CD14-positive monocyte (primary cell): Measurements from ENCODE around the gene GPR158. TPM values are rescaled to one million over a fixed set of nuclear protein-coding genes. Genes with fewer than 3 reads are reported as not detected.
"Not testable (repeated sequence)": the region's sequence is repeated elsewhere in the genome, so short reads cannot be mapped to it uniquely, and the experiment has no call there.

Source experiments
- DNase-seq, 3 donors: peaks; one replicate each; pipeline ENCODE4 v3.0.0-alpha.2; 2011 to 2022
- H2AFZ ChIP-seq: 2 replicates; pipeline ENCODE4 v1.6.0; 2012; ENCODE audit warnings: mild to moderate bottlenecking, low read depth, low read length, inconsistent platforms; ENCODE audit not compliant: insufficient read depth, poor library complexity, severe bottlenecking
- H3K27ac ChIP-seq, 2 donors: 1 replicate in 1 of 2; 2 replicates in 1 of 2; pipeline ENCODE4 v1.5.1; 2012 to 2013; ENCODE audit warnings: low read length in 2 of 2, control low read depth in 1 of 2, inconsistent platforms in 1 of 2, low read depth in 1 of 2, mild to moderate bottlenecking in 1 of 2
- H3K27me3 ChIP-seq, 2 donors: one replicate each; pipeline versions ENCODE4 v1.6.0 to v1.6.1; 2011 to 2013; ENCODE audit warnings: low read length in 2 of 2; ENCODE audit not compliant: control insufficient read depth in 2 of 2, insufficient read depth in 2 of 2
- H3K36me3 ChIP-seq, 2 donors: replicated peaks in 1 of 2; 1 replicate in 1 of 2; 2 replicates in 1 of 2; pipeline versions ENCODE4 v1.5.1 to v1.6.1; 2012 to 2013; ENCODE audit warnings: low read length in 2 of 2, control low read depth in 1 of 2, inconsistent platforms in 1 of 2, mild to moderate bottlenecking in 1 of 2; ENCODE audit not compliant: insufficient read depth in 2 of 2, control insufficient read depth in 1 of 2
- H3K4me1 ChIP-seq, 2 donors: 1 replicate in 1 of 2; 2 replicates in 1 of 2; pipeline versions ENCODE4 v1.5.1 to v1.6.1; 2012 to 2013; ENCODE audit warnings: low read length in 2 of 2, control low read depth in 1 of 2, inconsistent platforms in 1 of 2, mild to moderate bottlenecking in 1 of 2, moderate library complexity in 1 of 2; ENCODE audit not compliant: insufficient read depth in 2 of 2, control insufficient read depth in 1 of 2
- H3K4me2 ChIP-seq: replicated peaks from 2 replicates; pipeline ENCODE3; 2012; ENCODE audit warnings: low read length, moderate library complexity, mild to moderate bottlenecking; ENCODE audit not compliant: poor library complexity, severe bottlenecking; ENCODE audit errors: extremely low read depth
- H3K4me3 ChIP-seq, 3 experiments: fragments of 200-600 bp in 1 of 3; sonication (generic) in 1 of 3; replicated peaks in 1 of 3; 1 replicate in 2 of 3; 2 replicates in 1 of 3; pipeline ENCODE4 v1.5.1; 2011 to 2013; ENCODE audit warnings: low read length in 3 of 3, mild to moderate bottlenecking in 3 of 3, control low read depth in 2 of 3, low read depth in 2 of 3, inconsistent platforms in 1 of 3, moderate library complexity in 1 of 3
- H3K79me2 ChIP-seq: 2 replicates; pipeline ENCODE4 v1.6.0; 2012; ENCODE audit warnings: mild to moderate bottlenecking, control low read depth, inconsistent platforms, low read length, moderate library complexity; ENCODE audit not compliant: insufficient read depth
- H3K9ac ChIP-seq: 2 replicates; pipeline ENCODE4 v1.6.0; 2017; ENCODE audit warnings: low read length, mild to moderate bottlenecking; ENCODE audit not compliant: insufficient read depth, poor library complexity, severe bottlenecking
- H3K9me3 ChIP-seq, 2 donors: replicated peaks in 1 of 2; 1 replicate in 1 of 2; 2 replicates in 1 of 2; pipeline versions ENCODE4 v1.5.1 to v1.6.1; 2012 to 2013; ENCODE audit warnings: low read length in 2 of 2, control low read depth in 1 of 2; ENCODE audit not compliant: control insufficient read depth in 1 of 2, insufficient read depth in 1 of 2
- H4K20me1 ChIP-seq: 2 replicates; pipeline ENCODE4 v1.6.0; 2012; ENCODE audit warnings: mild to moderate bottlenecking, low read length, control low read depth, moderate library complexity; ENCODE audit not compliant: insufficient read depth
- H3K27ac Mint-ChIP-seq, 7 donors: one replicate each; pipeline ENCODE4 v1.8.0; 2020; ENCODE audit warnings: mild to moderate bottlenecking in 7 of 7, mixed read lengths in 7 of 7, moderate library complexity in 6 of 7, inconsistent platforms in 2 of 7
- H3K27me3 Mint-ChIP-seq, 3 donors: one replicate each; pipeline ENCODE4 v1.8.0; 2021 to 2022; ENCODE audit warnings: low read depth in 3 of 3, mild to moderate bottlenecking in 3 of 3, mixed read lengths in 3 of 3, moderate library complexity in 3 of 3, inconsistent platforms in 1 of 3
- H3K36me3 Mint-ChIP-seq, 2 donors: one replicate each; pipeline ENCODE4 v1.8.0; 2020; ENCODE audit warnings: mixed read lengths in 2 of 2, inconsistent platforms in 1 of 2, mild to moderate bottlenecking in 1 of 2
- H3K4me1 Mint-ChIP-seq: one replicate; pipeline ENCODE4 v1.8.0; 2020; ENCODE audit warnings: mild to moderate bottlenecking, mixed read lengths
- H3K4me3 Mint-ChIP-seq, 2 donors: one replicate each; pipeline ENCODE4 v1.8.0; 2020; ENCODE audit warnings: mild to moderate bottlenecking in 2 of 2, mixed read lengths in 2 of 2, moderate library complexity in 1 of 2
- H3K9me3 Mint-ChIP-seq, 7 donors: one replicate each; pipeline ENCODE4 v1.8.0; 2020 to 2022; ENCODE audit warnings: mixed read lengths in 7 of 7, mild to moderate bottlenecking in 6 of 7, moderate library complexity in 6 of 7, inconsistent platforms in 2 of 7
- CTCF ChIP-seq: fragments of 200-600 bp; IDR thresholded peaks from one replicate; pipeline ENCODE4 v1.8.0; 2022; ENCODE audit warnings: antibody characterized with exemption, mild to moderate bottlenecking
- WGBS: methylation state at CpG from one replicate; pipeline ENCODE4 v1.1.5; 2013; ENCODE audit warnings: missing lambda C conversion rate; ENCODE audit not compliant: insufficient coverage; 5-methylcytosine and 5-hydroxymethylcytosine counted together
- intact Hi-C, 2 donors: fragments of 100-400 bp; cut with micrococcal nuclease; formaldehyde crosslinking; loops; one replicate each; pipeline versions ENCODE4 v1.15.0 to v1.15.1; 2023
- polyA plus RNA-seq, 3 donors: library from polyadenylated mRNA; depleted of rRNA in 1 of 3; unstranded in 2 of 3; stranded (reverse) in 1 of 3; fragments of 300-500 nt in 2 of 3; fragments of >200 nt in 1 of 3; fragmentation: Illumina TruSeq in 2 of 3; gene quantifications; 1 replicate in 2 of 3; 2 replicates in 1 of 3; pipeline ENCODE4 v1.2.3, GENCODE V29; 2012 to 2021

Gene GPR158
- polyA plus RNA-seq, 3 donors: not detected

GRCh38 chr10:25306386-25306785 is 131.6 kb downstream of the GPR158 start:
- H3K27me3 ChIP-seq: no peaks in the 10 kb centered on the region
- WGBS: no CpG with 5 or more reads among the region's 1 CpG
- no peak overlapping the region for H3K9ac ChIP-seq
- Mint-ChIP-seq H3K36me3 (no peaks in the 10 kb centered on the region), H3K27ac (no peak overlapping the region), H3K27me3 (no peaks in the 10 kb centered on the region), H3K4me1 (no peaks in the 10 kb centered on the region), H3K4me3 (no peak overlapping the region), H3K9me3 (peaks cover 2 to 12% (median 7%) of the 10 kb centered on the region in 7 donors)
- H2AFZ ChIP-seq: no peak overlapping the region
- H4K20me1 ChIP-seq: no peaks in the 10 kb centered on the region
- no peak for TF ChIP-seq CTCF
- intact Hi-C loops: no loop called here
- no peaks in the 10 kb centered on the region for H3K79me2 ChIP-seq
- H3K4me1 ChIP-seq: no peaks in the 10 kb centered on the region
- no peak overlapping the region for H3K4me3 ChIP-seq
- H3K36me3 ChIP-seq: no peaks in the 10 kb centered on the region
- H3K9me3 ChIP-seq: peaks cover 4 to 5% of the 10 kb centered on the region in 2 donors
- no peak overlapping the region for H3K27ac ChIP-seq
- no peak overlapping the region for H3K4me2 ChIP-seq
- DNase-seq: no peak

GRCh38 chr10:25308278-25308677 is 133.5 kb downstream of the GPR158 start:
- H3K4me2 ChIP-seq: no peak overlapping the region
- H2AFZ ChIP-seq: no peak overlapping the region
- H3K4me1 ChIP-seq: no peaks in the 10 kb centered on the region
- WGBS: 71% methylated on average over 1 of the region's 3 CpGs
- no peak overlapping the region for H3K27ac ChIP-seq
- no peak for TF ChIP-seq CTCF
- Mint-ChIP-seq H3K4me1 (no peaks in the 10 kb centered on the region), H3K4me3 (no peak overlapping the region), H3K27ac (no peak overlapping the region), H3K36me3 (no peaks in the 10 kb centered on the region), H3K27me3 (no peaks in the 10 kb centered on the region), H3K9me3 (peaks cover 2 to 10% (median 7%) of the 10 kb centered on the region in 7 donors)
- no peak overlapping the region for H3K4me3 ChIP-seq
- H3K36me3 ChIP-seq: no peaks in the 10 kb centered on the region
- no peak overlapping the region for H3K9ac ChIP-seq
- H3K9me3 ChIP-seq: peaks cover 4 to 5% of the 10 kb centered on the region in 2 donors
- intact Hi-C loops: no loop called here
- H3K79me2 ChIP-seq: no peaks in the 10 kb centered on the region
- no peaks in the 10 kb centered on the region for H3K27me3 ChIP-seq
- no peaks in the 10 kb centered on the region for H4K20me1 ChIP-seq
- no peak for DNase-seq

- peaks cover 5 to 11% of the 10 kb centered on the region in 2 donors for H3K9me3 ChIP-seq
- H3K27me3 ChIP-seq, H3K36me3 Mint-ChIP-seq, H3K4me3 Mint-ChIP-seq, H4K20me1 ChIP-seq, H3K27me3 Mint-ChIP-seq, H3K4me2 ChIP-seq, H3K36me3 ChIP-seq, H3K4me1 Mint-ChIP-seq, H3K27ac Mint-ChIP-seq, DNase-seq, H3K79me2 ChIP-seq, H3K27ac ChIP-seq, H3K4me3 ChIP-seq, H3K9ac ChIP-seq, H2AFZ ChIP-seq, intact Hi-C loops, H3K4me1 ChIP-seq: not testable (repeated sequence)
- WGBS: 90% methylated on average over 4 of the region's 9 CpGs
- H3K9me3 Mint-ChIP-seq: peaks cover 0 to 11% (median 6%) of the 10 kb centered on the region in 7 donors
These were observed 142.9 kb downstream of the GPR158 start for GRCh38 chr10:25317596-25318211.
